GM18909 (cell line): ENCODE data around the gene CLCN7.

Source experiments
- ATAC-seq: cut with Tn5 transposase; IDR thresholded peaks from one replicate; pipeline ENCODE4 v1.9.1; 2021; ENCODE audit warnings: mild to moderate bottlenecking; ENCODE audit not compliant: unreplicated experiment, poor library complexity

Gene CLCN7

GRCh38 chr16:1433756-1434155 lies 41.1 kb downstream of the CLCN7 start:
- ATAC-seq = no peak

DNA sequence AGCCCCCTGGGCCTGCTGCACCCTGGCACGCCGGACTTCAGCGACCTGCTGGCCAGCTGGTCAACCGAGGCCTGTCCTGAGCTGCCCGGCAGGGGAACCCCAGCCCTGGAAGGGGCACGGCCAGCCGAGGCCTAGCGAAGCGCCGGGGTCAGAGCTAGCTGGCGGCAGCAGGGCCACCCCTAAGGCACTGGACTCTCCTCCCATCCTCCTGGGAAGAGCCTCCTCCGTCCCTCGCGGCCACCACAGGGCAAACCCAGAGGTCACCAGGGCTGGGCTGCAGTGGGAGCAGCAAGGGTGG lies 41.6 kb downstream of the CLCN7 start:
- no peak for ATAC-seq

GRCh38 chr16:1432388-1433262 lies 42.2 kb downstream of the CLCN7 start:
- no peak for ATAC-seq

DNA sequence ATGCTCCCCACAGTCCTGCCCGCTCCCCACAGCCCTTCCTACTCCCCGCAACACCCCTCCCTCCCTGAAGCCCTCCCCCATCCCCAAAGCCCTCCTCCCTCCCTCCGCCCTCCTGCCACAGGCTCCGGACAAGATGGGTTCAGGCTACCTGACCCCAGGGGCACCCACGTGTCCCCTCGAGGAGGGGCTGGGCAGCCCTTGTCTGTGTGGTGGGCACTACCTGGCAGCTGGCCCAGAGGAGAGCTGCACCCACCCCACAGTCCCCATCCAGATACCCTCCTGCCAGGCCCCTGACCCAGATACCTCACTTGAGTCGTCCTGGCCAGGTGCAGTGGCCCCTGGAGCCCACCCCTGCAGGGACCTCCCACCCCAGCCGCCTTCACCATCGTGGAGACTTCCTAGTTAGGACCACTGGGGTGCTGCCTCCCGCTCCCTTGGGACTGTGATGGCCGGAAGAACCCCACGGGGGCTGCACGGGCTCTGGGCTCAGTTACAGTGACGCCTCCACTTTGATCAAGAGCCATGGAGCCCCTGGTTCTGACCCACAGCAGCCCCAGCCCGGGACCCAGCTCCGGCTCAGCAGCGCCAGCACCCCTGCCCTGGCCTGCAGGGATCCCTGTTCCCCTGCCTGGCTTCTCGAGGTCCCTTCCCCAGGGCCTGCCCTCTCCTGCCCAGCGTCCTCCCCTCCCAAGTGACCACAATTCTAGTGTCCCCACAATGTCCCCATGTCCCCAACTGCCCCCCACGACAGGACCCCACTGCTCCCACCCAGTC lies 43.1 kb downstream of the CLCN7 start:
- no peak for ATAC-seq

DNA sequence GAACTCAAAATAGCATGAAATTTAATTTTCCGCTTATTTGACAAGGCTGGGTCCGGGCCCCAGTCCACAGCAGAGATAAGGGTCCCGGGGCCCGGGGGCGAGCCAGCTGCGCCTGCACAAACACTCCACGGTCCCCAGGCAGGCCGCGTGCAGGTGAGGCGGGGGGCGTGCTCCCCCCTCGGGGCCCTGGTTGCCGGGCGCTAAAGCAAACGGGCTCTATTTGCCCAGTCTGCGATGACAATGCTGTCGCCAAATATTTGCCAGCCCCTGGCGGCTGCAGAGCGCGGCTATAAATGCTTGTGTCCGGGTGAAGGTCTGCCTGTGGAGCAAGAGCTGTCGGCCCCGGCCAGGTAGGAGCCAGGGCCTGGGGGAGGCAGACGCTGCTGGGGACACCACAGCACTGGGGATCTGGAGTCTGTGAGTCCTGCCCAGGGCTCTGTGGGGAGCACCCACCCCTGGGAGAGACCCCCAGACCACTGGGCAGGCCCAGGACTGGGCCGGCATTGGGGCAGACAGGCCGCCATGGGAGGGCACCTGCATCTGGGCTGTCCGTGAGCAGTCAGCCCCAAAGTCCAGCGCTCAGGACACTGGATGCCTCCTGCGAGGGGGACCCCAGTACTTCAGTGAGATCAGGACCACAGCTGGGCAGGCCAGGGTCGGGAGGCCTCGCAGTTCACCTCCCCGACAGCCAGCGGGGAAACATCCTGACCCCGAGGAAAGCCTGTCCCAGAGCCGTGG lies 43.9 kb downstream of the CLCN7 start, which contains the start of gene PERCC1:
Gene PERCC1, plus strand, starts transcription at position 320 of the 738 bp plus-strand sequence. CDS start 1,516 bp downstream, outside the sequence.
- ATAC-seq = no peak

DNA sequence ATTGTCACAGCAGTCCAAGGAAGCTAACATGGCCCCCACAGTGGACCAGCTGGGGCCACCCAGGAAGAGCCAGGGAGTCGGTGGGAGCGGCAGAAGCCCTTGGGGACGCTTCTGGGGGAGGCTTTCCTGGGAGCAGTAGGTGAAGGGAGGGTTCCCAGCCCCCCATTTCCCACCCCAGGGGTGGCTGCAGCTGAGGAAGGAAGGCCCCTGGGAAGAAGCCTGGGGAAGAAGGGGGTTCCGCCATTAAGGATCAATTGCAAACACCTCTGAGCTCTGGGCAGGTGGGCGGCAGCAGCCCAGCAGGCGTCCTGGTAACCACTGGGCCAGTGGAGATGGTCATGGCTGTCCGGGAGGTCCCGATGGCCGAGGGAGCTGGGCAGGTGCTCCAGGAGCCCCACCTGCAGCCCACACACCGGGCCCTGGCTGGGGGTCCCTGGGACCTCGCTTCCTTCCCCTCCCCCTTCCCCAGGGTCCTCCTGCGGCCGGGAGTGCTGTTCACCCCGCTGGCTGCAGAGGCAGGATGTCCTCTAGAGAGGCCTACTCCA lies 44.5 kb downstream of the CLCN7 start:
- no peak for ATAC-seq

- no peak for ATAC-seq
Observed at GRCh38 chr16:1429631-1430030, 45.2 kb downstream of the CLCN7 start.

DNA sequence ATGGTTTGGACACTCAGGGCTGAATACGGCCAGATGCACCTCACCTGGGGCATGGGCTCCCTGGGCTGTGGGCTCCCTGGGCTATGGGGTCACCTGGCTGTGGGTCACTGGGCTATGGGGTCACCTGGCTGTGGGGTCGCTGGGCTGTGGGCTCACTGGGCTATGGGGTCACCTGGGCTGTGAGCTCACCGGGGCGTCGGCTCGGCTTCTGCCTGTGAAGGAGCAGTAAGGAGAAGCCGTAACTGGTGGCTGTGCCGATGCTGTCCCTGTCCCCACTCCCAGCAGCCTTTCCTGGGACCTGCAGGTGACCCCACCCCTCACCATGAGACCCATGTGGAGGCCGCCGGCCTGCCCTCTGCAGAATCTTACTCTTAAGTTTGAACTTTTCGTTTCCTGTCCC lies 45.8 kb downstream of the CLCN7 start:
- ATAC-seq = no peak

DNA sequence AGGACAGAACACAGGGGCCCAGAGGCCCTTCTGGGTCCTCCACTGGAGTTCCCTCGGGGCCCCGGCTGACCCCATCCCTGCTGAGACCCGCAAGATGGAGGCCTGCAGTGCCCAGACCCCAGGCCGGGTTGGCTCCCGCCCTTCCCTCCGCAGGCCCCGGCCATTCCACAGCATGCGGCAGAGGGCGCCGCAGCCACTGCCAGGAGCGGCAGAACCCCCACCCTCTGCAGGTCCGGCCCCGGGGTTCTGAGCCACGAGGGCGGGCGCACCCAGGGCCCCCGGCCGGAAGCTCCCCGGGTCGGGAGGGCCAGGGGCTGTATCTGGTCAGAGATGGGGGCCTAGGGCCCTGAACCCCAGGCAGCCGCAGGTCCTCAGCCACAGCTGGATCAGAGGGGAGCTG lies 46.3 kb downstream of the CLCN7 start:
- no peak for ATAC-seq

- ATAC-seq = no peak
Observed at GRCh38 chr16:1427473-1428461, 47.1 kb downstream of the CLCN7 start.

- no peak for ATAC-seq
Observed at GRCh38 chr16:1426734-1427471, 47.9 kb downstream of the CLCN7 start.

DNA sequence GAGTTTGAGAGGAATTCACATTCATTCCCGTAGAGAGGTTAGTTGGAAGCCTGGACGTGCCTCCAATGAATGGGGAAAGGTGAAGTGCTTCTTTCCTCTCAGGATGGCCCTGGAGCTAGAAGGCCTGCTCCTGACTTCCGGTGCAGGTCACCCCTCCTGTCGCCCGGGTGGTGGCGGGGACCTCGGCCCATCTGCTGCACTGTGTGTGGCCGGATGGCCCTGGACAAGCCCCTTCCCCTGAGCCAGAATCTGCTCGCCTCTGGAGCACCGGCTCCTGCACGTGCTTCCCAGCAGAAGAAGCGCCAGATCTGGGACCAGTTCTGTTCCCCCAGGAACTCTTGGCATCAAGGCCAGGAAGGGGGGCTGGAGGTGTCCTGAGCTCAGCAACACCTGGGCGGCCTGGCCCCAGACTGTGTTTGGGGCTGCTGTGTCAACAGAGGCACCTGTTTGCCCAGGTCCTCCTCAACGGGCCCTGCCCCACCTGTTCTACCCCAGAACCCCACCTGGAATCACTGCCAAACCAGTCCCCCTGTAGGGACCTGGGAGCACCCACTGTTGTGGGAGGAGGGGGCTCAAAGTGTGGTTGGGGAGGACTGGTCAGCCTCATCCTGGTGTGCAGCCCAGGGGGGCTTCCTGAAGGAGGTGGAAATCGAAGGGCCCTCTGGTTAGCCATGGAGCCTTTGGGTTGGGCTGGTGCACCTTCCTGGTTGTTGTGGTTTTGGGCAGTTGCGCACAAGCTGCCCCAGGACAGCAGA lies 49.0 kb downstream of the CLCN7 start:
- ATAC-seq = no peak

DNA sequence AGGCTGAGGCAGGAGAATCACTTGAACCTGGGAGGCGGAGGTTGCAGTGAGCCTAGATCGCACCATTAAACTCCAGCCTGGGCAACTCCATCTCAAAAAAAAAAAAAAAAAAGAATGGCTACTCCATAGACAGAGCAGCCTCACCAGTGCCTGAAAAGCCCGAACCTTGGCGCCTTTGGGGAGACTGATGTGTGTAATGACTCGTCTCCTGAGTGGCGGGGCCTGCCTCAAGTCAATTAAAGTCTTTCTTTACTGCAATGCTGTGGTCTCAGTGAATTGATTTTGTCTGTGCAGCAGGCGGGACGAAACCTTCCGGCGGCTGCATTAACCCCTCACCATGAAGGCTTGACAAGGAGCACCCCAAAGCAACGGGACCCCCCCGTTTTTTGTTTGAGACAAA lies 50.8 kb downstream of the CLCN7 start:
- no peak for ATAC-seq

DNA sequence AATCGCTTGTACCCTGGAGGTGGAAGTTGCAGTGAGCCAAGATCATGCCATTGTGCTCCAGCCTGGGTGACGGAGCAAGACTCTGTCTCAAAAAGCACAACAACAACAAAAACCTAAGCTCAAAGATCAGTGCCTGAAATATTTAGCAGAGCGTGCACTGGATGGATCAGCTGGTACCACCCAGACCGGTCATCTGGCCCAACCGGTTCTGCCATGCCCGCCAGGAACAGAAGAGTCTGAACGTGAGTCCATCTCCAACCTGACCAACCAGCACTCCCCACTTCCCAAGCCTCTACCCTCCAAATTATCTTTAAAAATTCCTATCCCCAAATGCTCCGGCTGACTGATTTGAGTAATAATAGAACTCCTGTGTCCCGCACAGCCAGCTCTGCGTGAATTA lies 52.8 kb downstream of the CLCN7 start:
- no peak for ATAC-seq

GRCh38 chr16:1420111-1420539 lies 54.7 kb downstream of the CLCN7 start:
- peak; percentile 1 for ATAC-seq

- no peak for ATAC-seq
Observed at GRCh38 chr16:1416521-1416941, 58.3 kb downstream of the CLCN7 start.

- peak; percentile 49 for ATAC-seq
Observed at GRCh38 chr16:1414532-1415260, 60.1 kb downstream of the CLCN7 start, which contains the start of gene UNKL. Gene UNKL, minus strand, starts transcription at chr16:1414704. Its CDS starts 13 bp downstream, at chr16:1414691.
